GM21423 (cell line): ENCODE data around the gene LAMB3.
A peak's percentile ranks its signal among the peaks of the same experiment; 100 is the strongest.

ENCODE experiments used
- ATAC-seq: cut with Tn5 transposase; IDR thresholded peaks from one replicate; pipeline ENCODE4 v1.9.1; 2021; ENCODE audit warnings: mild to moderate bottlenecking, moderate library complexity; ENCODE audit not compliant: unreplicated experiment

LAMB3 gene

GRCh38 chr1:209619696-209620486 is 32.3 kb downstream of the LAMB3 start:
- ATAC-seq, result no peak

- no peak for ATAC-seq
These were observed 33.3 kb downstream of the LAMB3 start for GRCh38 chr1:209618756-209619420.

DNA sequence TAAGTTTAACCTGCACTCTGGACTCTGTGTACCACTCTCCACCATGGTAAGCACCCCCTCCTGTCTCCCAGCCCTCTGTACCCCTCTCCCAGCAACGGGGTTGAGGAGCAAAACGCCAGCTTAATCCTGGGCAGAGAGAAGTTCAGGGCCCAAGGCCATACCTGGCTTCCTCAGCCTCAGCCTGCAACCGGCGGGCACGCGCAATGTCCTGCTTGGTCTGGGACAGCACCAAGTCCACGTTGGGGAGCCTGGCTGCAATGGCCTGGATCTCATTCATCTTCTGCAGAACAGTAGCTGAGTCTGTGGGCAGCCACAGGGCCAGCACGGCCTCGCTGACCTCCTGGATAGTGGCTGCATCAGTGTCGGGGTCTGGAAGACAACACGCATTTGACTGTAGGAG is 33.9 kb downstream of the LAMB3 start:
- ATAC-seq, result no peak

DNA sequence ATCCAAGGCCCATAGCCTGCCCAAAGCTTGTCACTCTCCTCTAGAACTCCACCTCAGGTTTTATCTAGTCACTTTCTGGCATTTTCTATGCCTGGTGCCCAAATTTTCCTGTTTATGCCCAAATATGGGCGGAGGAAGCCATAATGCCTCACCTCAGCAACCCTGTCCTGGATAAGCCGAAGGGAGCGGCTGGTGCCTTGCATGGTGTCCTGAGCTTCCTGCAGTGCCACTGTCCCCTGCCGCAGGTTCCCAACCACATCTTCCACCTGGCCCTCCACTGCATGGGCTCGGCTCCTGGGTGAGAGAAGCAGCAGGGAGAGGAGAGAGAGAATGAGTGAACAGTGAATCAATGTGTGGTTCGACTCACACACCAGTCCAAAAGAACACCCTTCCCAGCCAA is 34.5 kb downstream of the LAMB3 start:
- ATAC-seq, result no peak

GRCh38 chr1:209617047-209617673 is 35.1 kb downstream of the LAMB3 start:
- no peak for ATAC-seq

GRCh38 chr1:209616366-209617046 is 35.7 kb downstream of the LAMB3 start:
- ATAC-seq, result no peak

DNA sequence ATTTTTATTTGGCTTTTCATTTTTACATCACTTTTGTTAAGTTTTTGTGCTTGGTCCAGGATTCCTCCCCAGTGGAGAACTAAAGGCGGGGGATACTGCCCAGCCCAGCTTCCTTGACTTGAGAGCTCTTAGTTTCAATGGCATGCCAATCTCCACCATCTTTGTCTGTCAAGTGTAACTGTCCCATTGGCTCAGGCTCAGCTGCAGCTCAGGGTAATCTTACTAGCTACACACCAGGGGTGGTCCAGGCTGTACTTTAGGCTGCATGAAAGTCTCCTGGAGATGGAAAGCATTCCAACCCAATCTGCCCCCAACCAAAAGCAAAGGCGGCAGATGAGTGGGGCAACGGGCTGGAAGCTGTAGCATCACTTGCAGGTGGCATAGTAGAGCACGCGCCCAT is 37.3 kb downstream of the LAMB3 start:
- no peak for ATAC-seq

DNA sequence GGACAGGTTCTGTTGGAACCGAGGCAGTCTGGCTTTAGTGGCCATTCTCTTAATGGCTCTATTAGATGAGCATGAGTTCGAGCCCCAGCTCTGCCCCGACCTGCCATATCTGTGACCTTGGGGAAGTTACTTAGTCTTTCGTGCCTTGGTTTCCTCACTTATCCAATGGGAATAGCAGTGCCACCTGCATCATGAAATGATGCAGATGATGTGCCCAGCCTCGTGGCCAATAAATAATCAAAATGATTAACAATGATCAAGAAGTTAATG is 38.1 kb downstream of the LAMB3 start:
- ATAC-seq, result no peak

GRCh38 chr1:209613400-209614150 is 38.6 kb downstream of the LAMB3 start:
- ATAC-seq, result no peak

DNA sequence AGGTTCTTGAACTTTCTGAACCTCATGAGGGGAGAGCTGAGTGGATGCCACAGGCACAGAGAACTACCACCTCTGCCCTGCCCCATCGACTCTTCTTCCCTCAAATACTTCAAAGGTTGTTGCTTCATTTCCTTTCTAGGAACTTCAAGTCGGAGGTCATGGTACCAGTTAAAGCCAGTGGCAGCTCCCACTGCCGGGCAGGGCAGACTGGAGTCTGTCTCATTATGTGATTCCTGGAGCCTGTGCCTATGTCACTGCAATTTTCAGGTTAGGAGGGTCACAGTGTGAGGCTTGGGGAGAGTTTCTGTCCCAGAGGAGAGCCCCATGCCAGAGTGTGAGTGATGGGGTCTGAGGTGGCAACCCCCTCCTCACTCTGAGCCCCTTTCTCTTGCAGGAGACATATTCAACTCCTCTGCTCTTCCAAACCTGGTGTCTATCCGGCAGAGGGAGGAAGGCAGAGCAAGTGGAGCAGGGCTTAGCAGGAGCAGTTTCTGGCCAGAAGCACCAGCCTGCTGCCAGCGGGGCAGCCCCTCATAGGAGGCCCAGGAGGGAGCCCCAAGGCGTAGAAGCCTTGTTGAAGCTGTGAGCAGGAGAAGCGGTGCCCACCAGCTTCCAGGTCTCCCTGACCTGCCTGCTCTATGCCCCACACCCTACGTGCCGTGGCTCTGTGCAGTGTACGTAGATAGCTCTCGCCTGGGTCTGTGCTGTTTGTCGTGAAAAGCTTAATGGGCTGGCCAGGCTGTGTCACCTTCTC is 39.4 kb downstream of the LAMB3 start:
- no peak for ATAC-seq

- peak; percentile 32 for ATAC-seq
These were observed 40.3 kb downstream of the LAMB3 start for GRCh38 chr1:209611771-209612570.

GRCh38 chr1:209610631-209610905 is 41.7 kb downstream of the LAMB3 start:
- ATAC-seq, result no peak

- no peak for ATAC-seq
These were observed 42.2 kb downstream of the LAMB3 start for GRCh38 chr1:209609791-209610630.

GRCh38 chr1:209609041-209609790 is 43.0 kb downstream of the LAMB3 start:
- ATAC-seq, result no peak

GRCh38 chr1:209607795-209608178 is 44.4 kb downstream of the LAMB3 start:
- no peak for ATAC-seq

GRCh38 chr1:209607102-209607794 is 45.0 kb downstream of the LAMB3 start:
- ATAC-seq, result peak; percentile 82

DNA sequence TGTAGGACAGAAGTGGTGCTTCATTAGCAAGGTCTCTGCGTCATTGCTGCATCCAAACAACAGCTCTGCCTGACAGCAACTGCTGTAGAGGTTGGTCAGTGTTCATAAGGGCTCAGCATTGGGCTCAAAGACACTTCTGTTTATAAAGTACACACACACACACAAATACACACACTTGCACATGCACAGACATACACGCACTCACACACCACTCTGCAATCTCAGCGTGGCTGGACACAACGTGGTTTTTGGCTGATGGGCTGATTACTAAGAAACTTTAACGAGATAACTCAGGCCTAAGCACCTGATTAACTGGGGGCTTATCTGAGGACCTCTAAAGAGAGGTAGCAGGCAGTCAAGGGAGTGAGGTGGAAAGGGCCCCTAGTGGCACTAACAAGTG is 48.3 kb downstream of the LAMB3 start:
- no peak for ATAC-seq
